ENCODE results near the gene EPN2. TPM values are rescaled to one million over a fixed set of nuclear protein-coding genes. Genes with fewer than 3 reads are reported as not detected.
"Not testable (repeated sequence)": the region's sequence is repeated elsewhere in the genome, so short reads cannot be mapped to it uniquely, and the experiment has no call there.

Gene EPN2
- total RNA-seq, 3 donors from 2014 or later = 6.1 to 9.5 (median 7.2) TPM

GRCh38 chr17:19226610-19227588 is 10.3 kb upstream of the EPN2 start:
- not testable (repeated sequence) for H3K4me1 Mint-ChIP-seq (ENCODE audit: low read depth); H3K27me3 Mint-ChIP-seq (ENCODE audit: low read depth); H3K4me3 Mint-ChIP-seq; H3K36me3 Mint-ChIP-seq (ENCODE audit: insufficient read depth); ATAC-seq; H3K9me3 Mint-ChIP-seq; DNase-seq

- not testable (repeated sequence) for H3K4me1 Mint-ChIP-seq (ENCODE audit: low read depth); DNase-seq; H3K4me3 Mint-ChIP-seq; ATAC-seq; H3K9me3 Mint-ChIP-seq; H3K27me3 Mint-ChIP-seq (ENCODE audit: low read depth); H3K36me3 Mint-ChIP-seq (ENCODE audit: insufficient read depth)
Observed at GRCh38 chr17:19234676-19235075, 2.5 kb upstream of the EPN2 start.

- not testable (repeated sequence) for DNase-seq; H3K4me3 Mint-ChIP-seq; H3K27me3 Mint-ChIP-seq (ENCODE audit: low read depth); H3K9me3 Mint-ChIP-seq; H3K36me3 Mint-ChIP-seq (ENCODE audit: insufficient read depth); H3K4me1 Mint-ChIP-seq (ENCODE audit: low read depth)
- peak; percentile 66 to 68 for ATAC-seq
Observed at GRCh38 chr17:19236351-19237138, 621 bp upstream of the EPN2 start.

GRCh38 chr17:19237389-19238166 is 412 bp downstream of the EPN2 start:
- Mint-ChIP-seq H3K9me3 (no peaks in the 10 kb centered on the region), H3K4me1 (ENCODE audit: low read depth) (peaks cover 4% of the 10 kb centered on the region), H3K36me3 (ENCODE audit: insufficient read depth) (no peaks in the 10 kb centered on the region), H3K4me3 (peak overlapping the region; percentile 86), H3K27me3 (ENCODE audit: low read depth) (peaks cover 1% of the 10 kb centered on the region)
- ATAC-seq = peak; percentile 77 to 80
- DNase-seq = peak; percentile 16

GRCh38 chr17:19238167-19238505 is 970 bp downstream of the EPN2 start:
- H3K27me3 Mint-ChIP-seq (ENCODE audit: low read depth) = peaks cover 1% of the 10 kb centered on the region
- peak overlapping the region; percentile 86 for H3K4me3 Mint-ChIP-seq
- H3K9me3 Mint-ChIP-seq = no peaks in the 10 kb centered on the region
- H3K4me1 Mint-ChIP-seq (ENCODE audit: low read depth) = peaks cover 4% of the 10 kb centered on the region
- no peaks in the 10 kb centered on the region for H3K36me3 Mint-ChIP-seq (ENCODE audit: insufficient read depth)
- peak; percentile 4 for DNase-seq
- ATAC-seq = no peak

- H3K4me3 Mint-ChIP-seq = no peak overlapping the region
- H3K36me3 Mint-ChIP-seq (ENCODE audit: insufficient read depth) = no peaks in the 10 kb centered on the region
- peaks cover 4% of the 10 kb centered on the region for H3K4me1 Mint-ChIP-seq (ENCODE audit: low read depth)
- DNase-seq (no peak), ATAC-seq (no peak)
- H3K9me3 Mint-ChIP-seq = no peaks in the 10 kb centered on the region
- peaks cover 1% of the 10 kb centered on the region for H3K27me3 Mint-ChIP-seq (ENCODE audit: low read depth)
Observed at GRCh38 chr17:19239544-19239943, 2.4 kb downstream of the EPN2 start.

GRCh38 chr17:19242323-19242722 is 5.2 kb downstream of the EPN2 start:
- Mint-ChIP-seq H3K27me3 (ENCODE audit: low read depth) (no peaks in the 10 kb centered on the region), H3K4me3 (no peak overlapping the region), H3K9me3 (no peaks in the 10 kb centered on the region), H3K4me1 (ENCODE audit: low read depth) (peaks cover 6% of the 10 kb centered on the region), H3K36me3 (ENCODE audit: insufficient read depth) (no peaks in the 10 kb centered on the region)
- ATAC-seq (no peak), DNase-seq (no peak)

GRCh38 chr17:19242926-19243325 is 5.8 kb downstream of the EPN2 start:
- no peaks in the 10 kb centered on the region for H3K9me3 Mint-ChIP-seq
- no peaks in the 10 kb centered on the region for H3K36me3 Mint-ChIP-seq (ENCODE audit: insufficient read depth)
- ATAC-seq (no peak), DNase-seq (no peak)
- peaks cover 8% of the 10 kb centered on the region for H3K4me1 Mint-ChIP-seq (ENCODE audit: low read depth)
- H3K27me3 Mint-ChIP-seq (ENCODE audit: low read depth) = no peaks in the 10 kb centered on the region
- no peak overlapping the region for H3K4me3 Mint-ChIP-seq

- Mint-ChIP-seq H3K9me3 (no peaks in the 10 kb centered on the region), H3K36me3 (ENCODE audit: insufficient read depth) (no peaks in the 10 kb centered on the region), H3K4me1 (ENCODE audit: low read depth) (peaks cover 4% of the 10 kb centered on the region), H3K4me3 (no peak overlapping the region), H3K27me3 (ENCODE audit: low read depth) (no peaks in the 10 kb centered on the region)
- DNase-seq = no peak
- ATAC-seq = no peak
Observed at GRCh38 chr17:19243838-19244237, 6.7 kb downstream of the EPN2 start.

GRCh38 chr17:19244357-19244756 is 7.2 kb downstream of the EPN2 start:
- Mint-ChIP-seq H3K4me1 (ENCODE audit: low read depth) (peaks cover 4% of the 10 kb centered on the region), H3K36me3 (ENCODE audit: insufficient read depth) (no peaks in the 10 kb centered on the region), H3K4me3 (no peak overlapping the region), H3K27me3 (ENCODE audit: low read depth) (no peaks in the 10 kb centered on the region), H3K9me3 (no peaks in the 10 kb centered on the region)
- DNase-seq = no peak
- ATAC-seq = no peak

- no peak for ATAC-seq
- no peaks in the 10 kb centered on the region for H3K9me3 Mint-ChIP-seq
- H3K4me1 Mint-ChIP-seq (ENCODE audit: low read depth) = peaks cover 4% of the 10 kb centered on the region
- H3K36me3 Mint-ChIP-seq (ENCODE audit: insufficient read depth) = no peaks in the 10 kb centered on the region
- no peaks in the 10 kb centered on the region for H3K27me3 Mint-ChIP-seq (ENCODE audit: low read depth)
- no peak for DNase-seq
- H3K4me3 Mint-ChIP-seq = no peak overlapping the region
Observed at GRCh38 chr17:19244781-19245180, 7.6 kb downstream of the EPN2 start.

- H3K36me3 Mint-ChIP-seq (ENCODE audit: insufficient read depth) = no peaks in the 10 kb centered on the region
- H3K4me3 Mint-ChIP-seq = no peak overlapping the region
- H3K9me3 Mint-ChIP-seq = no peaks in the 10 kb centered on the region
- no peak for ATAC-seq
- no peaks in the 10 kb centered on the region for H3K27me3 Mint-ChIP-seq (ENCODE audit: low read depth)
- H3K4me1 Mint-ChIP-seq (ENCODE audit: low read depth) = peaks cover 4% of the 10 kb centered on the region
- DNase-seq = no peak
Observed at GRCh38 chr17:19247473-19247872, 10.3 kb downstream of the EPN2 start.

- peaks cover 4% of the 10 kb centered on the region for H3K4me1 Mint-ChIP-seq (ENCODE audit: low read depth)
- peaks cover 2% of the 10 kb centered on the region for H3K36me3 Mint-ChIP-seq (ENCODE audit: insufficient read depth)
- no peaks in the 10 kb centered on the region for H3K27me3 Mint-ChIP-seq (ENCODE audit: low read depth)
- DNase-seq = no peak
- no peak overlapping the region for H3K4me3 Mint-ChIP-seq
- no peaks in the 10 kb centered on the region for H3K9me3 Mint-ChIP-seq
- no peak for ATAC-seq
Observed at GRCh38 chr17:19248151-19248927, 11.2 kb downstream of the EPN2 start.

All from activated T-cell treated with anti-CD3 and anti-CD28 coated beads, Interleukin-2, amount 50 U/mL, for 4 hours (primary cell).